Activated T-cell treated with anti-CD3 and anti-CD28 coated beads, Interleukin-2, amount 50 U/mL, for 24 hours (primary cell): ENCODE data around the gene DMPK.

Experiments used
- DNase-seq: peaks from one replicate; pipeline ENCODE4 v3.0.0-alpha.2; 2020
- H3K27ac Mint-ChIP-seq: 2 replicates; pipeline ENCODE4 v1.8.0; 2020; ENCODE audit warnings: mild to moderate bottlenecking, mixed read lengths
- H3K27me3 Mint-ChIP-seq: 2 replicates; pipeline ENCODE4 v1.8.0; 2020; ENCODE audit warnings: mixed read lengths
- H3K36me3 Mint-ChIP-seq: 2 replicates; pipeline ENCODE4 v1.8.0; 2020; ENCODE audit warnings: low read depth, mixed read lengths
- H3K4me1 Mint-ChIP-seq: 2 replicates; pipeline ENCODE4 v1.8.0; 2020; ENCODE audit warnings: low read depth, mixed read lengths
- H3K4me3 Mint-ChIP-seq: 2 replicates; pipeline ENCODE4 v1.8.0; 2020; ENCODE audit warnings: mild to moderate bottlenecking, moderate library complexity, mixed read lengths
- H3K9me3 Mint-ChIP-seq: 2 replicates; pipeline ENCODE4 v1.8.0; 2020; ENCODE audit warnings: mixed read lengths

The DMPK gene

DNA sequence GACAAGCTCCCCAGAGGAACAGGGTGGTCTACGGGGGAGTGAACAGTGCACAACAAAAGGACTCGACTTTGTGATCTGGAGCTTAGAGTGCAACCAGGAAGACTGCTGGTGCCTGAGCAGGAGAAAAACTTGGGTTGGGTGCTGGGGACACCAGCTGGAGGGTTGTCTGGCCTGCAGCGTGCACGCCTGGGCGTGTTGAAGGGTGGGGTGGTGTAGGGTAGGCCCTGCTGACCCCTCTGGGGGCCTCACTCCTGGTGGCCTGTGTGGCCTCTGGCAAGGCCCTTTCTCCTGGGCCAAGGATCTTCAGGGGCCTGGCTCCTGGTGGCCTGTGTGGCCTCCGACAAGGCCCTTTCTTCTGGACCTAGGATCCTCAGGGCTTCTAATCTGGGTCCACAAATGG is 37.5 kb upstream of the DMPK start:
- H3K27ac Mint-ChIP-seq = no peak overlapping the region
- peaks cover 4% of the 10 kb centered on the region for H3K27me3 Mint-ChIP-seq
- peaks cover 64% of the 10 kb centered on the region for H3K36me3 Mint-ChIP-seq
- no peak overlapping the region for H3K4me3 Mint-ChIP-seq
- no peaks in the 10 kb centered on the region for H3K9me3 Mint-ChIP-seq
- peaks cover 5% of the 10 kb centered on the region for H3K4me1 Mint-ChIP-seq
- no peak for DNase-seq

DNA sequence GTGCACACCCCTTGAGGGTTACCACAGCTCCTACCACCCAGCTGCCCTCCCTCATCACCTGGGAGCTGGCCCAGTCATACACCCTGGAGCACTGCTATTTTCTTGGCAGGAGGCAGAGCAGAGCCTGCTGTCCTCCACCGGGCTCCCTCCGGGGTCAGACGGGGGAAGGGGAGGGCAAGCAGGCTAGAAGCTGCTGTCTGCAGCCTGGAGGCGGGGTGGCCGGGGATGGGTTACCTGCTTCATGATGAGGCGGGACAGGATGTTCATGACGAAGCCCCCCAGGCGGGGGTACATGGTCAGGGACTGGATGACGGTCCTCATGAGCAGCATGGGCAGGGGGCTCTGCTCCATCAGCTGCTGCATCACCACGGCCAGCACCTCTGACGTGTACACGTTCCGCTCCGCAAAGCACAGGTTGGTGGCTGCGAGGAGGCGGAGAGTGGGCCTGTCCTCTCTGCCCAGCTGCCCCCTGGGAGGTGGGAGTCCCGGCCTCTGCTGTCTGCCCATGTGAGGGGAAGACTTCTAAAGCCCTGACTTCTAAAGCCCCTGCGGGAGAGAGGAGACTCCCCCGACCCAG is 35.5 kb upstream of the DMPK start:
- H3K27me3 Mint-ChIP-seq = peaks cover 19% of the 10 kb centered on the region
- peaks cover 45% of the 10 kb centered on the region for H3K36me3 Mint-ChIP-seq
- H3K4me1 Mint-ChIP-seq = peaks cover 5% of the 10 kb centered on the region
- no peak for DNase-seq
- no peak overlapping the region for H3K4me3 Mint-ChIP-seq
- H3K9me3 Mint-ChIP-seq = no peaks in the 10 kb centered on the region
- no peak overlapping the region for H3K27ac Mint-ChIP-seq

DNA sequence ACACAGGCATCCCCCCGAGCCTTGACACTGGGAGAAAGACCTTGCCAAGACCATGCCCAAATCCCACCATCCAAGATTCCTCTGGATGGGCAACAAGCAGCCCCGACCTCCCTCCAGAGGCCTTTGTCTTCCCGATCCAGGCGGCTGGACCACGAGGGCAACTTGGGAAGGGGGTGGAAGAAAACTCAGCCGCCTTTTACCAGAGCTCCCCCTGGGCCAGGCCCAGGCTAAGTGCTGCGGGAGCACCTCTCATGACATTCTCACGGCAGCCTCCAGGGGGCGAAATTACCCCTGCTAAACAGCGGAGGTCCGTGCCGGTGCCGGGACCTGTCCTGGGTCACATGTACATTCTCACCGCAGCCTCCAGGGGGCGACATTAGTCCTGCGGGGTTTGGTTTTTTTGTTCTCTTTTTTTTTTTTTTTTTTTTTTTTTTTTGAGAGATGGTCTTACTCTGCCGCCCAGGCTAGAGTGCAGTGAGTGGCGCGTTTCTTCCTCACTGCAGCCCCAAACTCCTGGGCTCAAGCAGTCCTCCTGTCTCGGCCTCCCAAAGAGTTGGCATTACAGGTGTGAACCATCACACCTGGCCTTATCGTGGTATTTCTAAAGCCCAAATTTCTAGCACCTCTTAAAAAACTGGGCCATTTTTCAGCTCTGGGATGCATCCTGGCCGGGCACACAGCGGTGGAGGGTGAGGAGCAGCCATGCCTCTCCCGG is 34.9 kb upstream of the DMPK start:
- Mint-ChIP-seq H3K4me1 (peaks cover 5% of the 10 kb centered on the region), H3K36me3 (peaks cover 38% of the 10 kb centered on the region), H3K27me3 (peaks cover 26% of the 10 kb centered on the region), H3K4me3 (no peak overlapping the region), H3K9me3 (no peaks in the 10 kb centered on the region), H3K27ac (peak overlapping the region; percentile 29)
- peak; percentile 97 for DNase-seq

DNA sequence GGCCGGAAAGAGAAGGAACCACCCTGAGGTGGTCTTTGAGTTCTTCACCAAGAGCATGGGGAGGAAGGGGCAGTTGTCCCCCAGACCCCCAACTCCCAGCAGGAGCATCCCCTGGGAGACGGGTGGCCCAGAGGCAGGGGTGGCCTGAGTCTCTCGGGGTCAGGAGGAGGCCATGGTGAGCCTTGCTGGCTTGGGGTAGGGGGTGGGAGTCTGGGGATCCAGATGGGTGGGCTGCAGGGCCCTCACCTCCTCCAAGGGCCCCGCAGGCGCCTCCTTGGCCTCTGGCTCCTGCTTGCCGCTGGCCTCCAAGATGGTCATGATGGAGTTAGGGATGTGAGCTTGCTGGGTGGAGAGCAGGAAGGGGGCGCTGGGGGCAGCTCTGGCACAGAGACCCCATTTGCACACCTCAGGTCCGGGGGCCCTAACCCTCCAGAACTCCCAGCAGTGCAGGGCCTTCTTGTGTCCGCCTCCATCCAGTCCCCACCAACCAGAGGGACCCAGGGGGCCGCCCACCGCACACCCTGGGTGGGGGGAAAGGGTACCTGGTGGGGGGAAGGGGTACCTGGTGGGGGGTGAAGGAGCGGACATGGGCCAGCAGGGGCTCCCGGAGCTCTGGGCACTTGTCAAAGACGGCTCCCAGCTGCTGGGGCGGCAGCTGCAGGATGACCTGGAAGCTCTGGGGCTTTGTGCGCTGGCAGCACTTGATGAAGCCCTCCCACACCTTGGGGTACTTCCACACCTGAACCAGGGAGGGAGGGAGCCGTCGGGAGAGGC is 34.1 kb upstream of the DMPK start:
- Mint-ChIP-seq H3K4me1 (peaks cover 5% of the 10 kb centered on the region), H3K27ac (no peak overlapping the region), H3K27me3 (peaks cover 27% of the 10 kb centered on the region), H3K4me3 (no peak overlapping the region), H3K9me3 (no peaks in the 10 kb centered on the region), H3K36me3 (peaks cover 31% of the 10 kb centered on the region)
- no peak for DNase-seq

GRCh38 chr19:45815481-45816216 is 33.4 kb upstream of the DMPK start:
- Mint-ChIP-seq H3K9me3 (no peaks in the 10 kb centered on the region), H3K4me1 (peaks cover 5% of the 10 kb centered on the region), H3K36me3 (peaks cover 24% of the 10 kb centered on the region), H3K27me3 (peaks cover 30% of the 10 kb centered on the region), H3K27ac (no peak overlapping the region), H3K4me3 (no peak overlapping the region)
- no peak for DNase-seq

DNA sequence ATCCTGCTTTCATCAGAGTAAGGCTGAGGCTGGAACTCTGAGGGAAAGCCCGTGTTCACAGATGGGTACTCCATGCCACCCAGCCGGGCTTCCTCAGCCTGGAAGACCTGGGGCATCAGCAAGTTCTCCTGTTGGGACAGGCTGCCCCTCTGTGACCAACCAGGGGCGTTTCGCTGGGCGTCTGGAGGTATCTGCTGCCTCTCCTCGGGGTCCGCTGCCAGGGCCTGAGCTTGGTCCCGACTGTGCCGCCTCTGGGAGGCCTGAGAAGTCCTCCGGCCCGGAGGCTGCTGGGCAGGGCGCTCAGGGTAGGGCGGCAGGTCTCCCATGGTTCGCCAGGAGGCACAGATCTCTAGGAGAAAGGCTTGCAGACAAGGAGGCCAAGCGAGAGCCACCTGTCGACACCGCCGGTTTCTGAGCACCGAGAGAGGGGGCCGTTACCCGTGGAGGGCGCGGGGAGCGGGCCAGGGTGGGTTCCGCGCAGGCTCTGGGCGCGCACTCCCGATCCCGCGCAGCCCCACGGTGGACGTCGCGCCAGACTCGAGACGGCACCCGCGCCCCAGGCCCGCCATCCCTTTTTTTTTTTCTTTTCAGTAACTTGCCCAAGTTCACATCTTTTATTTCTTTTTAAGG is 32.7 kb upstream of the DMPK start, which contains the start of gene RSPH6A:
TSS of gene RSPH6A (minus strand) at position 458 of the 630 bp plus-strand sequence. CDS start at position 326, 132 bp downstream.
- H3K9me3 Mint-ChIP-seq = no peaks in the 10 kb centered on the region
- no peak for DNase-seq
- H3K36me3 Mint-ChIP-seq = peaks cover 17% of the 10 kb centered on the region
- peaks cover 30% of the 10 kb centered on the region for H3K27me3 Mint-ChIP-seq
- no peak within 1 kb of the TSS for H3K4me3 Mint-ChIP-seq
- peaks cover 9% of the 10 kb centered on the region for H3K4me1 Mint-ChIP-seq
- H3K27ac Mint-ChIP-seq = no peak within 1 kb of the TSS

- H3K27me3 Mint-ChIP-seq = peaks cover 30% of the 10 kb centered on the region
- H3K4me3 Mint-ChIP-seq = no peak overlapping the region
- H3K27ac Mint-ChIP-seq = no peak overlapping the region
- H3K36me3 Mint-ChIP-seq = peaks cover 11% of the 10 kb centered on the region
- H3K9me3 Mint-ChIP-seq = no peaks in the 10 kb centered on the region
- peaks cover 15% of the 10 kb centered on the region for H3K4me1 Mint-ChIP-seq
- no peak for DNase-seq
Measured at GRCh38 chr19:45814166-45814780, 32.0 kb upstream of the DMPK start.

DNA sequence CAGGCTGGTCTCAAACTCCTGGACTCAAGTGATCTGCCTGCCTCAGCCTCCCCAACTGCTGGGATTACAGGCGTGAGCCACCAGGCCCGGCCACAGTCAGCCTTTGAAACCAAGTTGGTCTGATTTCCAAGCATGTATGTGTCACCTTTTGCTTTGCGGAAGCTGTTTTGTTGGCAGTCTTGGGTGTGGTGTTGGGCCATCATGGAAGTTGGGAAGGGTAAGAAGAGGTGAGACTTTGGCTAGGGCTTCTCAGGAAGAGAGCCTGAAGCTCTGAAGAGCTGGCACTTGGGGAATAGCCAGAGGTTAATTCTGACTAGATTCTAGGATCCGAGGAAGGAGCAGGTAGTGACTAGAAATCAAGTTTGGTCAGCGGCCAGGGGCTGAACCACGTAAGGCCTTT is 30.0 kb upstream of the DMPK start:
- Mint-ChIP-seq H3K27me3 (peaks cover 30% of the 10 kb centered on the region), H3K36me3 (peaks cover 6% of the 10 kb centered on the region), H3K4me3 (no peak overlapping the region), H3K4me1 (peaks cover 16% of the 10 kb centered on the region), H3K9me3 (no peaks in the 10 kb centered on the region), H3K27ac (no peak overlapping the region)
- DNase-seq = no peak

DNA sequence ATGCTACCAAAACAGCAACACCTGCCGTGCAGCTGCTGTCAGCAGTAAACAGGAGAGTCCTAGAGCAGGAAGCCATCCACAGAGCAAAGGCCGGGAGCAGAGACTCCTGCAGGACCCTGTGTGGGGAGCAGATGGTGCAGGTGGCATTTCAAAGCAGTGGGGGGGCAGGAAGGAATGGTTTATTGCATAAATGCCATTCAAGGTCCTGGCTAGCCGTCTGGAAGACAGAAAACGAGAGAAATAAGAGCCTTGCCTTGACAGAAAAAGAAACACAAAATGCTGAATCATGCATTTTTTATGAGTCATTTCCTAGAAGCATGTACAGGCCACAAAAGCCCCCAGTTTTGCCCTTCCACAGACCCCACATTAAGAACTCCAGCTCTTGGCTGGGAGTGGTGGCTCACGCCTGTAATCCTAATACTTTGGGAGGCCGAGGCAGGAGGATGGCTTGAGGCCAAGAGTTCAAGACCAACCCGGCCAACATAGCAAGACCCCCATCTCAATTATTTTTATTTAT is 27.4 kb upstream of the DMPK start:
- no peaks in the 10 kb centered on the region for H3K36me3 Mint-ChIP-seq
- peaks cover 11% of the 10 kb centered on the region for H3K4me1 Mint-ChIP-seq
- H3K27me3 Mint-ChIP-seq = peaks cover 25% of the 10 kb centered on the region
- H3K9me3 Mint-ChIP-seq = no peaks in the 10 kb centered on the region
- H3K27ac Mint-ChIP-seq = peak overlapping the region; percentile 58
- no peak for DNase-seq
- no peak overlapping the region for H3K4me3 Mint-ChIP-seq

DNA sequence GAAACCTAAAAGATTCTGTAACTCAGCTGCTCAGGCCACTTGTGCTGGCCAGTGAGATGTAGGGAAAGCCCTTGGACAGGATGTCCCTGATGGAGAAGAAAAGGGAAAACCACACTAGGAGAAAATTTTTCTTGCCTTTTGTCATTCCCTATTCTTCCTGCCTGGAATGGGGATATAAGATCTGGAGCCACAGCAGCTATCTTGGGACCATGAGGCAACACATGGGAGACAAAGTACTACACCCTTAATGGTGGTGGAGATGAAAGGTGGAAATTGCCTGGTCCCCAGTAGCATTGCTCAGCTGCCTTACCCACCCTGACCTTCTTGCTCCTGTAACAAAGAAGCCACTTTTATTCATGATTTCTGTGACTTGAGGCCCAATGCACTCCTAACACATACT is 23.4 kb upstream of the DMPK start:
- H3K9me3 Mint-ChIP-seq = no peaks in the 10 kb centered on the region
- no peak overlapping the region for H3K4me3 Mint-ChIP-seq
- H3K27ac Mint-ChIP-seq = no peak overlapping the region
- no peaks in the 10 kb centered on the region for H3K36me3 Mint-ChIP-seq
- H3K4me1 Mint-ChIP-seq = peaks cover 11% of the 10 kb centered on the region
- no peak for DNase-seq
- peaks cover 14% of the 10 kb centered on the region for H3K27me3 Mint-ChIP-seq

DNA sequence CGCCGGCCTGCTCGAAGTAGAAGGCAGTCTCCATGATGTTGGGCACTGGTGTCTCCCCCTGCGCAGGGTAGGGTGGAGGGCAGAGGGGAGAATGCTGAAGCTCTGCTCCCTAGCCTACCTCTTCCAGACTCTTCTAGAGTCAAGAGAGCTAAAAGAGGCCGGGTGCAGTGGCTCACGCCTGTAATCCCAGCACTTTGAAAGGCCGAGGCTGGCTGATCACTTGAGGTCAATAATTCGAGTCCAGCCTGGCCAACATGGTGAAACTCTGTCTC is 22.6 kb upstream of the DMPK start:
- Mint-ChIP-seq H3K4me3 (no peak overlapping the region), H3K9me3 (no peaks in the 10 kb centered on the region), H3K36me3 (no peaks in the 10 kb centered on the region), H3K4me1 (peaks cover 7% of the 10 kb centered on the region), H3K27ac (no peak overlapping the region), H3K27me3 (peaks cover 19% of the 10 kb centered on the region)
- no peak for DNase-seq

DNA sequence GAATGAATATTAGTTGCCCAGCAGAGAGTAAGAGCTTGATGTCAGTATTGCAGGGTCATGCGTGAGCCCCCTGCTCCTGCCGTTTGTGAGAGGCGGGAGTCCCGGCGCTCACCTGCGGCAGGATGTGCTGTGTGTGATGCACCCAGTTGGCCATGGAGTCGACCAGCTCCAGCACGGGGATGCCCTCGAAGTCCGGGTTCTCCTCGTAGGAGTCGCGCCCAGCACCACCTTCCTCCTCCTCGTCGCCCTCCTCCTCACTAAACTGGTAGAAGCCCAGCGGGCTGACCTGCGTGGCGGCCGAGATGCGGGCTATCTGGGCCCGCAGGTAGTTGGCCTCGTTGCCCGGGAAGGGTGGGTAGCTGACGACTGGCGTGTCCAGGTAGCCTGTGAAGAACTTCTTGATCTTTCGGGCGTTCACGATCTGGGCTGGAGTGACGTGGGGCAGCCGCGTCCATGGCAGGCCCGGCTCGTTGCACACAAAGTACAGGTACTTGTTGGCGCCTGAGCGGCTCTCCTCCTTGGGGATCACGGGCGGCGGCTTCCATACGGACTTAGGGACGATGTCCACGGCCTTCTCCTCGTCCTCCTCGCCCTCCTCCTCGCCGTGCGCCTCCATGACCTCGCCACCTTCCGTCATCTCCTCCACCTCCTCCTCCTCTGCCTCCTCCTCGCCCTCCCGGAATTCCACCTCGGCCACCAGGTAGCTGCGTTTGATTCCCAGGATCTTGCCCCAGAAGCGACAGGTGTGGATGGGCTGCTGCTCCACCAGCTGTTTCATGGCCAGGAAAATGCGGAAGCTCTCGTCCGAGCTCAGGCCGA is 22.1 kb upstream of the DMPK start:
- peaks cover 2% of the 10 kb centered on the region for H3K4me1 Mint-ChIP-seq
- H3K36me3 Mint-ChIP-seq = no peaks in the 10 kb centered on the region
- no peak overlapping the region for H3K27ac Mint-ChIP-seq
- H3K9me3 Mint-ChIP-seq = no peaks in the 10 kb centered on the region
- no peak overlapping the region for H3K4me3 Mint-ChIP-seq
- DNase-seq = no peak
- peaks cover 24% of the 10 kb centered on the region for H3K27me3 Mint-ChIP-seq

DNA sequence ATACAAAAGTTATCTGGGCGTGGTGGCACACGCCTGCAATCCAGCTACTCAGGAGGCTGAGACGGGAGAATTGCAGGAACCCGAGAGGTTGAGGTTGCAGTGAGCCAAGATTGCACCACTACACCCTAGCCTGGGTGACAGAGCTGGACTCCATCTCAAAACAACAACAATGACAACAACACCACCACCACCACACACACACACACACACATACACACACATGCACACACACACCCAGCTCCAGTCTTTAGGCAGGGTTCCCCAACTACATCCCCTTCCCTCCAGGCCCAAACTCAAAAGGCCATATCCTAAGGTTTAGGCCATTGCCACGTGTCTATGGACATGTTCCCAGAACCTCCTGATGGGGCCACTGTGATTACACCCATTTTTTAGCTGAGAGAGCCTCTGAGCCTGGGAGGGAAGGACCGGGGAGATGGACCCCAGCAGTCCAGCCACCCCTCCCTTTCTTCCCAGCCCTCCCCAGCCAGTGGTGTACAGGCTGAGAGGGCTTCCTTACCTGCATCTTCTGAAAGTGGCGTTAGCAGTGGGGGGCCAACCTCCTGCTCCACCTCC is 19.4 kb upstream of the DMPK start:
- Mint-ChIP-seq H3K9me3 (no peaks in the 10 kb centered on the region), H3K27ac (no peak overlapping the region)

More for the DNA sequence above, 19.4 kb upstream of the DMPK start:
- Mint-ChIP-seq H3K27me3 (peaks cover 41% of the 10 kb centered on the region), H3K4me3 (no peak overlapping the region), H3K36me3 (no peaks in the 10 kb centered on the region), H3K4me1 (peaks cover 6% of the 10 kb centered on the region)
- no peak for DNase-seq
